ENCODE results near the gene NEDD4L.

The NEDD4L gene

DNA sequence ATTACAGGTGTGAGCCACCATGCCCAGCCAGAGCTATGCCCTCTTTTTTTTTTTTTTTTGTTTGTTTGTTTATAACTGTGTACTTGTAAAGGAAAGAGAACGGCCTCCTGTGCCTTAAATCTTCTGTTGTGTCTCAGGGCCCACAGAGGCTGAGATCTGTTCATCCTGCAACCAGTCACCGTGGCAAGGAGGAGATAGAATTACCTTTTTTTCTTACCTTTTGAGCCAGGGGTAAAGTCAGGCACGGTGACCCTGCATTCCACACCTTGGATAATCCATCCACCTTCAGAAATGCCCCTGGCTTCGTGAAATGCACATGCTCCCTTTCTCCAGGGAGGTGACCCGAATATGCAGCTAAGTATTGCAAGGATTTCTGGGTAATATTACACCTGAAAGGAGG, 12.8 kb downstream of the NEDD4L start:
- H3K27ac ChIP-seq (ENCODE audit: extremely low read depth, low read depth, low read length), result no peak overlapping the region
- H3K4me3 ChIP-seq (ENCODE audit: low read depth, low read length), result no peak overlapping the region
- H3K4me1 ChIP-seq (ENCODE audit: control insufficient read depth, insufficient read depth, low read length), result peaks cover 4% of the 10 kb centered on the region; the same call in 1 of the 2 replicates
- no peaks in the 10 kb centered on the region for H3K36me3 ChIP-seq (ENCODE audit: control insufficient read depth in 2 of 2, insufficient read depth in 1 of 2, low read length in 2 of 2)
- H3K9me3 ChIP-seq (ENCODE audit: control insufficient read depth, insufficient read depth, low read depth, low read length), result no peaks in the 10 kb centered on the region
- POLR2A ChIA-PET, result interaction anchor here (0.6 to 1.6 kb wide), 4 partner anchors 9 to 50 kb away, joined by 3 to 4 read pairs (median 3); no protein-coding TSS in a partner anchor
- no peak for TF ChIP-seq ZNF530 (tag by site-specific recombination; IDR thresholded peaks at IDR 0.05; ENCODE audit: low read depth)
- no peak for TF ChIP-seq ZNF146 (tag by site-specific recombination; IDR thresholded peaks at IDR 0.05)
- TF ChIP-seq SP3 (tag by site-specific recombination; IDR thresholded peaks at IDR 0.05), result no peak
- TF ChIP-seq, protein P1, sequence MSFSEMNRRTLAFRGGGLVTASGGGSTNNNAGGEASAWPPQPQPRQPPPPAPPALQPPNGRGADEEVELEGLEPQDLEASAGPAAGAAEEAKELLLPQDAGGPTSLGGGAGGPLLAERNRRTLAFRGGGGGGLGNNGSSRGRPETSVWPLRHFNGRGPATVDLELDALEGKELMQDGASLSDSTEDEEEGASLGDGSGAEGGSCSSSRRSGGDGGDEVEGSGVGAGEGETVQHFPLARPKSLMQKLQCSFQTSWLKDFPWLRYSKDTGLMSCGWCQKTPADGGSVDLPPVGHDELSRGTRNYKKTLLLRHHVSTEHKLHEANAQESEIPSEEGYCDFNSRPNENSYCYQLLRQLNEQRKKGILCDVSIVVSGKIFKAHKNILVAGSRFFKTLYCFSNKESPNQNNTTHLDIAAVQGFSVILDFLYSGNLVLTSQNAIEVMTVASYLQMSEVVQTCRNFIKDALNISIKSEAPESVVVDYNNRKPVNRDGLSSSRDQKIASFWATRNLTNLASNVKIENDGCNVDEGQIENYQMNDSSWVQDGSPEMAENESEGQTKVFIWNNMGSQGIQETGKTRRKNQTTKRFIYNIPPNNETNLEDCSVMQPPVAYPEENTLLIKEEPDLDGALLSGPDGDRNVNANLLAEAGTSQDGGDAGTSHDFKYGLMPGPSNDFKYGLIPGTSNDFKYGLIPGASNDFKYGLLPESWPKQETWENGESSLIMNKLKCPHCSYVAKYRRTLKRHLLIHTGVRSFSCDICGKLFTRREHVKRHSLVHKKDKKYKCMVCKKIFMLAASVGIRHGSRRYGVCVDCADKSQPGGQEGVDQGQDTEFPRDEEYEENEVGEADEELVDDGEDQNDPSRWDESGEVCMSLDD (tag by site-specific recombination; IDR thresholded peaks at IDR 0.05), result no peak
- no peak for TF ChIP-seq ZXDB (tag by site-specific recombination; IDR thresholded peaks at IDR 0.05)
- no peak for TF ChIP-seq RBAK (tag by site-specific recombination; IDR thresholded peaks at IDR 0.05)
- no peak for TF ChIP-seq ZNF830 (tag by site-specific recombination; IDR thresholded peaks at IDR 0.05; ENCODE audit: low read depth)
- no peak for TF ChIP-seq ZSCAN16 (tag by site-specific recombination; IDR thresholded peaks at IDR 0.05)
- TF ChIP-seq ZBTB20 (tag by site-specific recombination; IDR thresholded peaks at IDR 0.05), result no peak
- TF ChIP-seq ZNF660 (tag by site-specific recombination; IDR thresholded peaks at IDR 0.05), result no peak
- no peak for TF ChIP-seq SP2 (tag by site-specific recombination; IDR thresholded peaks at IDR 0.05)
- TF ChIP-seq SCRT2 (tag by site-specific recombination; IDR thresholded peaks at IDR 0.05), result no peak
- no peak for TF ChIP-seq ZFHX2 (tag by site-specific recombination; conservative IDR thresholded peaks at IDR 0.05)
- no peak for TF ChIP-seq GFI1B (tag by site-specific recombination; IDR thresholded peaks at IDR 0.05)
- TF ChIP-seq, protein P2, sequence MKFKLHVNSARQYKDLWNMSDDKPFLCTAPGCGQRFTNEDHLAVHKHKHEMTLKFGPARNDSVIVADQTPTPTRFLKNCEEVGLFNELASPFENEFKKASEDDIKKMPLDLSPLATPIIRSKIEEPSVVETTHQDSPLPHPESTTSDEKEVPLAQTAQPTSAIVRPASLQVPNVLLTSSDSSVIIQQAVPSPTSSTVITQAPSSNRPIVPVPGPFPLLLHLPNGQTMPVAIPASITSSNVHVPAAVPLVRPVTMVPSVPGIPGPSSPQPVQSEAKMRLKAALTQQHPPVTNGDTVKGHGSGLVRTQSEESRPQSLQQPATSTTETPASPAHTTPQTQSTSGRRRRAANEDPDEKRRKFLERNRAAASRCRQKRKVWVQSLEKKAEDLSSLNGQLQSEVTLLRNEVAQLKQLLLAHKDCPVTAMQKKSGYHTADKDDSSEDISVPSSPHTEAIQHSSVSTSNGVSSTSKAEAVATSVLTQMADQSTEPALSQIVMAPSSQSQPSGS (tag by site-specific recombination; IDR thresholded peaks at IDR 0.05; ENCODE audit: low read depth), result no peak
- CTCF ChIA-PET, result interaction anchor here (0.7 to 3.2 kb wide), 7 partner anchors 11 to 100 kb away, joined by 3 to 14 read pairs (median 5); partner anchors contain the start of gene NEDD4L

DNA sequence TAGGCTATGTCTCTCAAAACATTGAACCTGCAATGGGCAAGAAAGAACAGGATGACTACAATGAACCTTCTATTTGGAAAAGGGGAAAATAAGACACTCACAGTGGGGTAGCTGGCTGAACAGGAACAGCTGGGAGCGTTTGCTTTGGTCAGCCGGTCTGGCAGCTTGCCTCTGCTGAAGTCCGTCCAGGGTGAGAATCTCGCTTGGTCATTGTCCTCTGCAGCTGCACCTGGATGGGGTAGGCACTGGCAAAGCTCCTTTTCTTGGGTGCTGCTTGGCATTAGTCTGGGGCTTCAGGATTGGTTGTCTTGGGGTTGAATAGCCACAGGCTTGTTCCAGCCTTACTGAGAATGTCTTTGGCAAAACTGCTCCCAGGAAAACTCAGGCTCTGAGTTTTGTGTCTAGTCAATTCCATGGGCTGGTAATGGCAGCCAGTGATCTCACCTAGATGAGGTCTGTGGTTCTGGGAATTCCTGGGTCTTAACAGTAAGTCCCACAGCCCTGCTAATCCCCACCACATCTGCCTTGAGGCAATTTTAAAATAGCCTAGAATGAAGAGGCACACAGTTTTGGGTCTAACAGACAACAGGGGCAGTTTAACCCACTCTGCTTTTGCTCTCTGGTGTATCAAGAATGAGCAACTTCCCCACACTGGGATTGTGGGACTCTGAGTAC, 13.4 kb downstream of the NEDD4L start:
- POLR2A ChIA-PET, result interaction anchor here (0.6 to 0.7 kb wide), 3 partner anchors 9 to 50 kb away, joined by 3 read pairs; no protein-coding TSS in a partner anchor
- H3K4me3 ChIP-seq (ENCODE audit: low read depth, low read length), result no peak overlapping the region
- TF ChIP-seq MZF1 (tag by site-specific recombination; IDR thresholded peaks at IDR 0.05; ENCODE audit: borderline replicate concordance), result no peak
- no peak for TF ChIP-seq GLI2 (tag by site-specific recombination; IDR thresholded peaks at IDR 0.05; ENCODE audit: borderline replicate concordance, low read depth)
- no peaks in the 10 kb centered on the region for H3K36me3 ChIP-seq (ENCODE audit: control insufficient read depth in 2 of 2, insufficient read depth in 1 of 2, low read length in 2 of 2)
- no peaks in the 10 kb centered on the region for H3K9me3 ChIP-seq (ENCODE audit: control insufficient read depth, insufficient read depth, low read depth, low read length)
- H3K27ac ChIP-seq (ENCODE audit: extremely low read depth, low read depth, low read length), result no peak overlapping the region
- CTCF ChIA-PET, result interaction anchor here (0.7 to 3.2 kb wide), 5 partner anchors 14 to 100 kb away, joined by 3 to 14 read pairs (median 8); partner anchors contain the start of gene NEDD4L
- H3K4me1 ChIP-seq (ENCODE audit: control insufficient read depth, insufficient read depth, low read length), result peaks cover 4% of the 10 kb centered on the region; the same call in 1 of the 2 replicates

DNA sequence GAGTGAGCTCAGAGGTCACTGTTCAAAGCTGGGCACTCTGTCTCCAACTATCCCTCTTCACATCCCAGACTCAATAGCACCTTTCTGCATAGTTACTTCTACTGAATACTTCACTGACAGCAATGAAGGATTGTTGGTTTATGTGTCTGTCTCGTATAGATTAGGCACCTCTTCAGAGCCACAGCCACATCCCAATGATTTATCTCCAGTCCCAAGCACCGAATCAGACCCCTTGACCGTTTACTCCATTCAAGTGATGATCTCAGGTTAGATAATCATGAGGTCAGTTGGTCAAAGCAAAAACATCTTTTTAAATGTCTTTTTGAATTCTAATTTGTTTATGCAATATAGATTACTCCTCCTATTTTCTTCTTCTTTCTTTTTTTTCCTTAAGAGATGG, 14.7 kb downstream of the NEDD4L start:
- Histone ChIP-seq H3K9me3 (ENCODE audit: control insufficient read depth, insufficient read depth, low read depth, low read length) (no peaks in the 10 kb centered on the region), H3K4me3 (ENCODE audit: low read depth, low read length) (no peak overlapping the region), H3K27ac (ENCODE audit: extremely low read depth, low read depth, low read length) (no peak overlapping the region), H3K36me3 (ENCODE audit: control insufficient read depth in 2 of 2, insufficient read depth in 1 of 2, low read length in 2 of 2) (no peaks in the 10 kb centered on the region), H3K4me1 (ENCODE audit: control insufficient read depth, insufficient read depth, low read length) (peaks cover 4% of the 10 kb centered on the region; the same call in 1 of the 2 replicates)
- POLR2A ChIA-PET, result no interaction called here
- CTCF ChIA-PET, result no interaction called here
- TF ChIP-seq, protein P3, sequence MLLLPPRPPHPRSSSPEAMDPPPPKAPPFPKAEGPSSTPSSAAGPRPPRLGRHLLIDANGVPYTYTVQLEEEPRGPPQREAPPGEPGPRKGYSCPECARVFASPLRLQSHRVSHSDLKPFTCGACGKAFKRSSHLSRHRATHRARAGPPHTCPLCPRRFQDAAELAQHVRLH (tag by site-specific recombination; IDR thresholded peaks at IDR 0.05), result no peak
- TF ChIP-seq, protein P4, sequence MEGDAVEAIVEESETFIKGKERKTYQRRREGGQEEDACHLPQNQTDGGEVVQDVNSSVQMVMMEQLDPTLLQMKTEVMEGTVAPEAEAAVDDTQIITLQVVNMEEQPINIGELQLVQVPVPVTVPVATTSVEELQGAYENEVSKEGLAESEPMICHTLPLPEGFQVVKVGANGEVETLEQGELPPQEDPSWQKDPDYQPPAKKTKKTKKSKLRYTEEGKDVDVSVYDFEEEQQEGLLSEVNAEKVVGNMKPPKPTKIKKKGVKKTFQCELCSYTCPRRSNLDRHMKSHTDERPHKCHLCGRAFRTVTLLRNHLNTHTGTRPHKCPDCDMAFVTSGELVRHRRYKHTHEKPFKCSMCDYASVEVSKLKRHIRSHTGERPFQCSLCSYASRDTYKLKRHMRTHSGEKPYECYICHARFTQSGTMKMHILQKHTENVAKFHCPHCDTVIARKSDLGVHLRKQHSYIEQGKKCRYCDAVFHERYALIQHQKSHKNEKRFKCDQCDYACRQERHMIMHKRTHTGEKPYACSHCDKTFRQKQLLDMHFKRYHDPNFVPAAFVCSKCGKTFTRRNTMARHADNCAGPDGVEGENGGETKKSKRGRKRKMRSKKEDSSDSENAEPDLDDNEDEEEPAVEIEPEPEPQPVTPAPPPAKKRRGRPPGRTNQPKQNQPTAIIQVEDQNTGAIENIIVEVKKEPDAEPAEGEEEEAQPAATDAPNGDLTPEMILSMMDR (tag by site-specific recombination; IDR thresholded peaks at IDR 0.05), result no peak
- TF ChIP-seq SCRT1 (tag by site-specific recombination; IDR thresholded peaks at IDR 0.05; ENCODE audit: borderline replicate concordance) (no peak), ZSCAN23 (tag by site-specific recombination; IDR thresholded peaks at IDR 0.05) (no peak), ZNF23 (tag by site-specific recombination; IDR thresholded peaks at IDR 0.05; ENCODE audit: borderline replicate concordance) (no peak), ZNF548 (tag by site-specific recombination; IDR thresholded peaks at IDR 0.05) (no peak), ZXDB (tag by site-specific recombination; IDR thresholded peaks at IDR 0.05) (peak; percentile 54), OSR2 (tag by site-specific recombination; IDR thresholded peaks at IDR 0.05) (no peak), ZNF558 (tag by site-specific recombination; IDR thresholded peaks at IDR 0.05) (no peak), ZNF549 (tag by site-specific recombination; IDR thresholded peaks at IDR 0.05) (no peak), ZNF433 (tag by site-specific recombination; IDR thresholded peaks at IDR 0.05; ENCODE audit: low read depth) (no peak)
